Measurements from ENCODE around the gene FGF22. TPM values are rescaled to one million over a fixed set of nuclear protein-coding genes. Genes with fewer than 3 reads are reported as not detected.

The FGF22 gene
- total RNA-seq, 1 donor from 2014 or later = not detected

DNA sequence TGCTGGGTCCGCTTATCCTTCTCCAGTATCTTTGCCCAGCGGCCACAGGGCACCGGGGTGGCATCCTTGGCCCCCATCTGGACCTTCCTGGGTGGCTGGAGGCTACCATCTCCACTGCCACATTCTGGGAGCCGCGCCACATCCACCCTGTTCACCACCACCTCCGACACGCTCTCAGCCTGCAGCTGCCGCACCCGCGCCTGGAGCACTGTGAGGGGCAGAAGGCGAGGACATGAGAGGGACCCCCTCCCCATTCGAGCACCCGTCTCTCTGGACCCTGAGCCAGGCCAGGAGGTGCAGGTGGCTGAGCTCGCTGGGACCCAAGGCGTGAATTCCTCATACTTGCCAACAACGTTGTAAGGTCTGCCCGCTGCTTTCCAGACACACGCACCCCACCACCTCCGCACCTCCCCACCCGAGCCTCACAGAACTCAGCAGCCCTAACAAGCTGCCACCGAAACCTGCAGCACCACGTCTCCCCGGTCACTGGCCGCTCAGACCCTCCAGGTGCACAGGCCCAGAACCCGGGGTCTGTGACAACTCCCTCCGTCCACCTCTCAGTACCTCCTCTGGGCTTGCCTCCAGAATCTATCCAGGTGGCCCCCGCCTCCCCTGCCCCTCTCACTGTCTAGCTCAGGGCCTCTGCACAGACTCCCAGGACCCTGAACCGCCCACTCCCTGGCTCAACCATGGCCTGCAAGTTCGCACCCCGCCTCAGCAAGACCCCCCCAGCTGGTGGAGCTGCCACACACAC lies 9.5 kb upstream of the FGF22 start:
- TF ChIP-seq, protein P1, sequence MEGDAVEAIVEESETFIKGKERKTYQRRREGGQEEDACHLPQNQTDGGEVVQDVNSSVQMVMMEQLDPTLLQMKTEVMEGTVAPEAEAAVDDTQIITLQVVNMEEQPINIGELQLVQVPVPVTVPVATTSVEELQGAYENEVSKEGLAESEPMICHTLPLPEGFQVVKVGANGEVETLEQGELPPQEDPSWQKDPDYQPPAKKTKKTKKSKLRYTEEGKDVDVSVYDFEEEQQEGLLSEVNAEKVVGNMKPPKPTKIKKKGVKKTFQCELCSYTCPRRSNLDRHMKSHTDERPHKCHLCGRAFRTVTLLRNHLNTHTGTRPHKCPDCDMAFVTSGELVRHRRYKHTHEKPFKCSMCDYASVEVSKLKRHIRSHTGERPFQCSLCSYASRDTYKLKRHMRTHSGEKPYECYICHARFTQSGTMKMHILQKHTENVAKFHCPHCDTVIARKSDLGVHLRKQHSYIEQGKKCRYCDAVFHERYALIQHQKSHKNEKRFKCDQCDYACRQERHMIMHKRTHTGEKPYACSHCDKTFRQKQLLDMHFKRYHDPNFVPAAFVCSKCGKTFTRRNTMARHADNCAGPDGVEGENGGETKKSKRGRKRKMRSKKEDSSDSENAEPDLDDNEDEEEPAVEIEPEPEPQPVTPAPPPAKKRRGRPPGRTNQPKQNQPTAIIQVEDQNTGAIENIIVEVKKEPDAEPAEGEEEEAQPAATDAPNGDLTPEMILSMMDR (conservative IDR thresholded peaks at IDR 0.05) = no peak
- DNase-seq (ENCODE audit: extremely low spot score, unreplicated experiment) = no peak
- peaks cover 11% of the 10 kb centered on the region for H3K36me3 Mint-ChIP-seq
- no peak overlapping the region for H3K27ac Mint-ChIP-seq
- no peaks in the 10 kb centered on the region for H3K27me3 Mint-ChIP-seq
- H3K4me1 Mint-ChIP-seq (ENCODE audit: unreplicated experiment) = no peaks in the 10 kb centered on the region
- no peak overlapping the region for H3K4me3 Mint-ChIP-seq
- H3K9me3 Mint-ChIP-seq = no peaks in the 10 kb centered on the region

DNA sequence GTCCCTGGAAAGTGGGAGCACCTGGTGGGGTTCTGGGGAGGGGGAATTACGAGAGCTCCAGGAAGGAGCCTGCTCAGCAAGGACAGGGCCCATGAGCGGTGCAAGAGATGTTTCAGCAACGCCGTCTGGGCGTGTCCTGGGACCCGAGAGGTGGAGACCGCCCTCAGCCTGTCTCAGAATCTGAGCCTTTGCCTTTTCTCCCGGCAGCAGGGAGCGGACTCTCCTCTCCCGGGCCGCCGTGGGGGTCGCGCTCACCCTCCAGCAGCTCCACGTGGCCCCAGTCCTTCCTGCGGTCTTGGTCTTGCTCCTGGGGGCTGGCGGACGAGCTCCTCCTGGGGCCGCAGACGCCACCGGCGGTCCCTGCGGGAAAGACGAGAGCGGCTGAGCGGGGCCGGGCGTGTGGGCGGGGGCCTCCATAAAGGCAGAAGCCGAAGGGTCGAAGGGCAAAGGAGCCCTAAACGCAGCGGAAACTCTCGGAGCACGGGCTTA lies 7.1 kb upstream of the FGF22 start:
- Mint-ChIP-seq H3K9me3 (no peaks in the 10 kb centered on the region), H3K36me3 (peaks cover 4% of the 10 kb centered on the region), H3K4me1 (ENCODE audit: unreplicated experiment) (no peaks in the 10 kb centered on the region), H3K4me3 (peak overlapping the region; percentile 96), H3K27ac (peak overlapping the region; percentile 83), H3K27me3 (no peaks in the 10 kb centered on the region)
- no peak for DNase-seq (ENCODE audit: extremely low spot score, unreplicated experiment)
- TF ChIP-seq, protein P1 (conservative IDR thresholded peaks at IDR 0.05) = no peak

DNA sequence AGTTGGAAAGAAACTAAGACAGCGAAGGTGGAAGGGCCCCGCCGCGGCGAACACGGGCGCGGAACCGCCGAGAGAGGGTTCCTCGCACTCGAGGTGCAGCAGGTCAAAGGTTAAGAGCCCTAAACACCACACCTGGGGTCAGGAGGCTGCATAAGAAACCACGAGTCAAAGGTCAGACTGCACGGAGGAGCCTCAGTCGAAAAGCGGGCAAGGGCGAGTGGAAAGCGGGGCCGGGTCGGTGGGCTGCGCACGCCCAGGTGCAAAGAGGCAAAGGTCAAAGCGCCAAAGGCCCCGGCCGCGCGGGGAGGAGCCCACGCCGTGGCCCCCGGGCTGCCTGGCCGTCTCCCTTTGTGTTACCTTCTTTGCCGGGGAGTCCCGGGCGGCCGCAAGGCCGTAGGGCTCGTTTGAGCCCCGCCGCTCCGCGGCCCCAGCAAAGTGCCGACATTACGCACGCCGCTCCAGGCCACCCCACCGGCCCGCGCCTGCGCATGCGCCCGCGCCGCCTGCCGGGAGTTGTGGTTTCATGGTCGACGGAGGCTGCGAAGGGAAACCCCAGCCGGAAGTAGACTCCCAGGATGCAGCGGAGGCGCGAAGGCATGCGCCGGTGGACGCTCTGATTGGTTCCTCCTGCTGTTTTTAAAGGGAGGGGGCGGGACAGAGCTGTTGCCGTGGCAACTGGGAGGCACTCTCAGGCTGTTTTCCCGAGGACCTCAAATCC lies 6.5 kb upstream of the FGF22 start, which contains the start of gene POLRMT:
POLRMT (minus strand) TSS at position 470 of the 718 bp plus-strand sequence; CDS start at position 445, 25 bp downstream.
- DNase-seq (ENCODE audit: extremely low spot score, unreplicated experiment) = peak; percentile 97
- TF ChIP-seq, protein P1 (conservative IDR thresholded peaks at IDR 0.05) = peak; percentile 35
- no peaks in the 10 kb centered on the region for H3K4me1 Mint-ChIP-seq (ENCODE audit: unreplicated experiment)
- peak within 1 kb of the TSS; percentile 96 for H3K4me3 Mint-ChIP-seq
- H3K36me3 Mint-ChIP-seq = peaks cover 4% of the 10 kb centered on the region
- H3K27ac Mint-ChIP-seq = peak within 1 kb of the TSS; percentile 91
- H3K9me3 Mint-ChIP-seq = no peaks in the 10 kb centered on the region
- no peaks in the 10 kb centered on the region for H3K27me3 Mint-ChIP-seq

DNA sequence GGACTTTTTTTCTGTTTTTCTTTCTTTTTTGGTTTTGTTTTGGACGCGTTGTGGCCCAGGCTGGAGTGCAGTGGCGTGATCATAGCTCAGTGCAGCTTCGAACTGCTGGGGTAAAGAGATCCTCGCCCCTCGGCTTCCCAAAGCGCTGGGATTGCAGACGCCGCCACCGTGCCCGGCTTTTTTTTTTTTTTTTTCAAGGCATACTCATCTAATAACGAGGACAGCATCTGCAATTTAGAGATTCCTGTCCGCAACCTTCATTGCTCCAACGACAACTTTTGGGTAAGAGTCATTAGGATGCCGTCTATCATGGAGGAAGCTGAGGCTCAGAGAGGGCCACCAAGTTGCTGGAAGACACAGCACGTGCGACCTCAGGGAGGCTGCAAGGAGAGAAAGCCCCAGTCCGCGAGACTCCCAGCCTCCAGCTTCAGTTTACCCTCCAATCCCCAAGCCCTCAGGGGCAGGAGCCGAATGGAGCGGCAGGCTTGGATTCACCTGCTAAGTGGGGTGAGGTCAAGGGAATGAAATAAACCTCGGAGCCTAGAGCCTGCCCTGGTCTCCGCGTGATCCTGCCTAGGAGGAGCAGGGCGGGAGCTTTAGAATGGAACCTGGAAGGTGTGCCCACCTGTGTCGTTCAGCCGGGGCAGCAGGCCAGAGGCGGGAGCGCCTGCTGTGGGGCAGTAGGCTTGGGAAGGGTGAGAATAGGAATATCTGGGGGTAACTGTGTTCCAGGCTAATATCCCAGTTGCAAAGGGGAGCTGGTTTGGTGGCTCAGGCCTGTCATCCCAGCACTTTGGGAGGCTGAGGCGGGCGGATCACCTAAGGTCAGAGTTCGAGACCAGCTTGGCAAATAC lies 5.7 kb upstream of the FGF22 start:
- DNase-seq (ENCODE audit: extremely low spot score, unreplicated experiment) = no peak
- H3K4me3 Mint-ChIP-seq = peak overlapping the region; percentile 96
- TF ChIP-seq, protein P1 (conservative IDR thresholded peaks at IDR 0.05) = no peak
- no peaks in the 10 kb centered on the region for H3K9me3 Mint-ChIP-seq
- no peaks in the 10 kb centered on the region for H3K4me1 Mint-ChIP-seq (ENCODE audit: unreplicated experiment)
- peaks cover 2% of the 10 kb centered on the region for H3K36me3 Mint-ChIP-seq
- peak overlapping the region; percentile 91 for H3K27ac Mint-ChIP-seq
- H3K27me3 Mint-ChIP-seq = no peaks in the 10 kb centered on the region

DNA sequence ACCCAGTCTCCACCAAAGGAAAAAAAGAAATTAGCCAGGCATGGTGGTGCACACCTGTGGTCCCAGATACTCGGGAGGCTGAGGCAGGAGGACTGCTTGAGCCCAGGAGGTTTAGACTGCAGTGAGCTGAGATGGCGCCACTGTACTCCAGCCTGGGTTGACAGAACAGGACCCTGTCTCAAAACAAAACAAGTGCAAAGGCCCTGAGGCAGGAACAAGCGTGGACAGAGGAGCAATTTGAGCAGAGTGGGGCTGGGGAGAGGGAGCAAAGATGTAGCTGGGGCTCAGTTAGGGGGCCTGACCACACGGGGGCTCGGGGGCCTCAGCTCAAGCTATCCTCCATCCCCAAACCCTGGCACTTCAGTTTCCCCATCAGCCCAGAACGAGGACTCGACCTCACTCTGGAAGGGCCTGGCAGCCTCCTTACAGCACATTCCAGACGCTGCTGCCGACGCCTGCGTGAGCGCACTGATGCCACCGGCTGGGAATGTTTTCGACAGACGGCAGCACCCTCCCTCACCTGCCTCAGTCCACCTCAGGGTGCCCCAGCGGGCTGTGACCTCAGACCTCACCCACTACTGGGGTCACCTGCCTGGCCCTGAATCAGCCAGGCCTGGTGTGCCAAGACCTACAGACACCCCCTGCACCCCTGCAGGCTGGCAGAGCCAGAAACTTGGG lies 4.6 kb upstream of the FGF22 start:
- H3K4me1 Mint-ChIP-seq (ENCODE audit: unreplicated experiment) = peaks cover 4% of the 10 kb centered on the region
- no peak overlapping the region for H3K4me3 Mint-ChIP-seq
- H3K27ac Mint-ChIP-seq = no peak overlapping the region
- no peak for DNase-seq (ENCODE audit: extremely low spot score, unreplicated experiment)
- no peaks in the 10 kb centered on the region for H3K36me3 Mint-ChIP-seq
- H3K27me3 Mint-ChIP-seq = peaks cover 4% of the 10 kb centered on the region
- no peaks in the 10 kb centered on the region for H3K9me3 Mint-ChIP-seq
- TF ChIP-seq, protein P1 (conservative IDR thresholded peaks at IDR 0.05) = no peak
